HepG2 (cell line): ENCODE measurements around the gene IFIH1. TPM values are rescaled to one million over a fixed set of nuclear protein-coding genes. Genes with fewer than 3 reads are reported as not detected.
A peak's percentile ranks its signal among the peaks of the same experiment; 100 is the strongest.

Source experiments
- ATAC-seq: fragments of 200-7000 bp; cut with Tn5 transposase; 3 replicates; pipeline ENCODE4 v1.9.1; 2020; ENCODE audit warnings: mild to moderate bottlenecking, moderate library complexity
- BruUV-seq: library from RNA; stranded (reverse); fragments of 400-500 nt; replicated peaks from 2 replicates; lab custom pipeline; 2021; lab: Mats Ljungman, UMichigan
- CTCF ChIA-PET: fragments of 300-600 bp; formaldehyde crosslinking; extraction: SDS; loops from one replicate; lab custom pipeline; 2021; ENCODE audit warnings: low total read pairs, inconsistent platforms, low intra/inter-chr PET ratio; lab: Yijun Ruan, JAX
- POLR2A ChIA-PET: fragments of 350-600 bp; sonication (Branson Sonifier 250); formaldehyde crosslinking; loops from one replicate; lab custom pipeline; 2020; ENCODE audit warnings: antibody characterized with exemption, inconsistent platforms; lab: Yijun Ruan, JAX
- DNase-seq: peaks from one replicate; pipeline ENCODE4 v3.0.0-alpha.2; 2015; ENCODE audit warnings: low spot score
- FAIRE-seq: peaks from 3 replicates; lab custom pipeline; 2011; peaks lifted over from hg19 to GRCh38; lab: Jason Lieb, UNC
- H2AFZ ChIP-seq: one replicate; pipeline ENCODE4 v1.6.1; 2011; ENCODE audit warnings: low read length, inconsistent platforms
- H3K27ac ChIP-seq: fragments of 300-600 bp; 3 replicates; pipeline ENCODE4 v1.8.0; 2011; ENCODE audit warnings: mixed run types, mild to moderate bottlenecking, mixed read lengths, low read length, inconsistent platforms; ENCODE audit not compliant: insufficient read depth; ENCODE audit errors: extremely low read length
- H3K27me3 ChIP-seq, 2 experiments: fragments of 200-600 bp in 1 of 2; 2 replicates in 1 of 2; 3 replicates in 1 of 2; pipeline versions ENCODE4 v1.6.0 to v1.8.0; 2011; ENCODE audit warnings: low read length in 2 of 2, mild to moderate bottlenecking in 2 of 2, moderate library complexity in 2 of 2, inconsistent platforms in 1 of 2; ENCODE audit not compliant: insufficient read depth in 2 of 2, control insufficient read depth in 1 of 2
- H3K36me3 ChIP-seq, 2 experiments: fragments of 200-600 bp in 1 of 2; replicated peaks in 1 of 2; 2 replicates in 1 of 2; 3 replicates in 1 of 2; pipeline versions ENCODE4 v1.5.1 to v1.8.0; 2011; ENCODE audit warnings: low read length in 2 of 2, inconsistent platforms in 1 of 2; ENCODE audit not compliant: insufficient read depth in 2 of 2, control insufficient read depth in 1 of 2
- H3K4me1 ChIP-seq: 2 replicates; pipeline ENCODE4 v1.5.1; 2012; ENCODE audit warnings: low read length, inconsistent platforms; ENCODE audit not compliant: insufficient read depth
- H3K4me2 ChIP-seq: 2 replicates; pipeline ENCODE4 v1.6.0; 2011; ENCODE audit warnings: low read depth, low read length, inconsistent platforms
- H3K4me3 ChIP-seq, 3 experiments: fragments of 200-600 bp in 1 of 3; sonication (generic), shearing (Covaris generic) in 1 of 3; replicated peaks in 1 of 3; 2 replicates each; pipeline ENCODE4 v1.5.1; 2011 to 2016; ENCODE audit warnings: low read length in 3 of 3, inconsistent platforms in 2 of 3, low read depth in 2 of 3, mild to moderate bottlenecking in 2 of 3, control low read depth in 1 of 3, mixed read lengths in 1 of 3; ENCODE audit not compliant: insufficient read depth in 1 of 3
- H3K79me2 ChIP-seq: one replicate; pipeline ENCODE4 v1.6.1; 2011; ENCODE audit warnings: low read length, inconsistent platforms; ENCODE audit not compliant: insufficient read depth
- H3K9ac ChIP-seq: 2 replicates; pipeline ENCODE4 v1.6.0; 2011; ENCODE audit warnings: mild to moderate bottlenecking, low read depth, low read length, inconsistent platforms; ENCODE audit not compliant: insufficient read depth
- H3K9me3 ChIP-seq: 2 replicates; pipeline ENCODE4 v1.5.1; 2012; ENCODE audit warnings: mild to moderate bottlenecking, low read length
- H4K20me1 ChIP-seq: 2 replicates; pipeline ENCODE4 v1.6.0; 2011; ENCODE audit warnings: inconsistent platforms, mild to moderate bottlenecking, low read length, moderate library complexity; ENCODE audit not compliant: insufficient read depth
- HMG20A ChIP-seq: IDR thresholded peaks from 2 replicates; pipeline ENCODE4 v1.6.1; 2016; ENCODE audit warnings: borderline replicate concordance
- ISL2 ChIP-seq: sonication (generic); formaldehyde crosslinking; IDR thresholded peaks from 2 replicates; pipeline ENCODE4 v1.5.0; 2020; ENCODE audit warnings: missing genetic modification reagents
- PLRG1 ChIP-seq: fragments of 450-650 bp; conservative IDR thresholded peaks from 2 replicates; pipeline ENCODE4 v1.6.1; 2016
- RBFOX2 ChIP-seq: fragments of 200-400 bp; formaldehyde crosslinking; IDR thresholded peaks from 2 replicates; pipeline ENCODE4 v1.6.1; 2017; ENCODE audit warnings: low read depth, mild to moderate bottlenecking, low read length
- RXRA ChIP-seq: sonication (generic); formaldehyde crosslinking; IDR thresholded peaks from 2 replicates; pipeline ENCODE4 v1.5.1; 2020; ENCODE audit warnings: missing genetic modification reagents
- ZBTB20 ChIP-seq: sonication (generic); formaldehyde crosslinking; IDR thresholded peaks from 2 replicates; pipeline ENCODE4 v1.8.1; 2023; ENCODE audit warnings: missing genetic modification reagents, low read depth, mild to moderate bottlenecking, borderline replicate concordance
- ZNF234 ChIP-seq: sonication (generic); formaldehyde crosslinking; conservative IDR thresholded peaks from 2 replicates; pipeline ENCODE4 v1.5.1; 2020; ENCODE audit warnings: mild to moderate bottlenecking, missing genetic modification reagents
- ZNF253 ChIP-seq: sonication (generic); formaldehyde crosslinking; IDR thresholded peaks from 2 replicates; pipeline ENCODE4 v1.8.0; 2022; ENCODE audit warnings: mild to moderate bottlenecking, missing genetic modification reagents, borderline replicate concordance
- ZNF280D ChIP-seq: sonication (generic); formaldehyde crosslinking; IDR thresholded peaks from 2 replicates; pipeline ENCODE4 v1.5.1; 2020; ENCODE audit warnings: mild to moderate bottlenecking, missing genetic modification reagents
- ZNF431 ChIP-seq: sonication (generic); formaldehyde crosslinking; IDR thresholded peaks from 2 replicates; pipeline ENCODE4 v1.9.0; 2022; ENCODE audit warnings: missing genetic modification reagents, low read depth, mild to moderate bottlenecking, borderline replicate concordance
- ZNF446 ChIP-seq: sonication (generic); formaldehyde crosslinking; IDR thresholded peaks from 2 replicates; pipeline ENCODE4 v1.5.0; 2020; ENCODE audit warnings: mild to moderate bottlenecking, missing genetic modification reagents
- ZNF543 ChIP-seq: sonication (generic); formaldehyde crosslinking; IDR thresholded peaks from 2 replicates; pipeline ENCODE4 v1.4.0; 2020; ENCODE audit warnings: mild to moderate bottlenecking, missing genetic modification reagents
- WGBS: methylation state at CpG from one replicate; pipeline ENCODE4 v1.1.6; 2017; ENCODE audit warnings: low lambda C conversion rate; 5-methylcytosine and 5-hydroxymethylcytosine counted together
- in situ Hi-C: cut with HindIII; loops from 2 replicates; pipeline ENCODE4 v1.10.0; 2017; ENCODE audit warnings: low pct_unique_long_range_greater_than_20kb; ENCODE audit not compliant: extremely low pct_ligation_motif_present
- intact Hi-C: fragments of 100-400 bp; cut with micrococcal nuclease; formaldehyde crosslinking; loops from one replicate; pipeline ENCODE4 v1.10.0; 2022; ENCODE audit not compliant: unreplicated experiment
- polyA plus RNA-seq, 8 experiments: library from polyadenylated mRNA; depleted of rRNA in 3 of 8; stranded (reverse) in 7 of 8; unstranded in 1 of 8; fragments of >200 nt; fragmentation: Illumina TruSeq in 4 of 8; extraction: Trizol in 4 of 8; gene quantifications; 2 replicates each; pipeline versions ENCODE4 v1.2.1 to v1.2.3, GENCODE V29; 2011 to 2016; ENCODE audit warnings: low read depth in 4 of 8, missing spikeins in 1 of 8, mixed read lengths in 1 of 8; ENCODE audit not compliant: insufficient read depth in 1 of 8
- total RNA-seq, 5 experiments: library from RNA; depleted of rRNA; stranded (reverse); fragments of >200 nt; fragmentation: Illumina TruSeq; extraction: Trizol; gene quantifications; 2 replicates each; pipeline ENCODE4 v1.2.3, GENCODE V29; 2016; ENCODE audit warnings: low read depth in 1 of 5
- TF ChIP-seq, protein P1 (sequence below): sonication (generic); formaldehyde crosslinking; IDR thresholded peaks from 2 replicates; pipeline ENCODE4 v1.9.0; 2021; ENCODE audit warnings: missing genetic modification reagents, mild to moderate bottlenecking, borderline replicate concordance
- TF ChIP-seq, protein P2 (sequence below): sonication (generic); formaldehyde crosslinking; IDR thresholded peaks from 2 replicates; pipeline ENCODE4 v1.5.0; 2020; ENCODE audit warnings: mild to moderate bottlenecking, low read depth, missing genetic modification reagents, borderline replicate concordance

Gene IFIH1
- total and polyA plus RNA-seq, 2 of the 13 experiments (the other 11 are each of a cell fraction or from before 2014, with no cell fraction given): 1.5 to 11.5 TPM

DNA sequence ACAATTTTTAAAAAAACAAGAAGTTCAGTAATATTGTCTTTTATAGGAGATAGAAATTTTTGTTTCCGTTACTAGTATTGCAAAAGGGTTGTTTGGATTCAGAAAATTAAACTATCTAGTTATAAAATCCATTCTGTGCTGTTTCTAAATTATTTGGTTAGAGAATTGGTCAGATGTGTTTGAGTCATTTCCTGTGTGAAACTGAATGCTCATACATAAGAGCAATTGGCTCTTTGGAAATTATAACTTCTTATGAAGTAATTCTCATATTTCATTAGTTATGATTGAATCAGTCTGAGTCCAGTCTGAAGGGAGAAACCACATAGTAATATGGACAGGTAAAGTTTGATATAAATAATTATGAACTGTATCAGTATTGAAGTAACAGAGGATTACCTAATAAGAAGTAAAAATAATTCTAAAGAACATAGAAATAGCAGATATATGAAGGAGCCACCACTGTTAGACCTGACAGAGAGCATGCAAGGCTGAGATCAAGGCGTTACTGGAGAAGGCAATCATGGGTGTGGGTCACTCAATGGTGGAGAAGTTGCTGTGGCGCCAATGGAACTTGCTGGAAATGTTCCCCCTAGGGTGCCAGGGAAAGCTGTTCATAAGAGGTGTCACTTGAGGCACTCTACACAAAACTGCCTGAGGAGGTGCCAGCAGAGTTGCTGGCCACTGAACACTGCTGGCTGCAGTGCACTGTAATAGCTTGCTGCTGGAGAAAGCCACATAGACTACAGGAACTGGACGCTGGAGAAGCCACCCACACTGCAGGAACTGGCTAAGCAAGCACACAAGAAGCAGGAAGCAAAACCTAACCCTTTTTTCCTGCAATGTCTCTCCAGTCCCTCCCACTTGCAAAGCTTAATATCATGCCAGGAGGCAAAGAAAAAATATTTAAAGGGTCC, 57.2 kb downstream of the IFIH1 start:
- no TSS peak for BruUV-seq
- no peak overlapping the region for H3K4me2 ChIP-seq
- no peaks in the 10 kb centered on the region for H3K36me3 ChIP-seq
- H4K20me1 ChIP-seq: no peaks in the 10 kb centered on the region
- in situ Hi-C loops (no loop called here), intact Hi-C loops (no loop called here)
- 16% methylated on average over 4 of the region's 4 CpGs for WGBS
- no peak for DNase-seq
- CTCF ChIA-PET: no interaction called here
- H3K9me3 ChIP-seq: no peaks in the 10 kb centered on the region
- H3K4me1 ChIP-seq: no peaks in the 10 kb centered on the region
- TF ChIP-seq PLRG1 (no peak), ZBTB20 (CRISPR knock-in tag) (no peak), ZNF543 (CRISPR knock-in tag) (no peak), ZNF234 (CRISPR knock-in tag) (no peak)
- POLR2A ChIA-PET: no interaction called here
- H3K4me3 ChIP-seq: no peak overlapping the region
- peak; percentile 71 for ATAC-seq
- FAIRE-seq: no peak
- no peak overlapping the region for H3K9ac ChIP-seq
- no peak overlapping the region for H2AFZ ChIP-seq
- no peaks in the 10 kb centered on the region for H3K79me2 ChIP-seq
- no peaks in the 10 kb centered on the region for H3K27me3 ChIP-seq
- H3K27ac ChIP-seq: no peak overlapping the region

DNA sequence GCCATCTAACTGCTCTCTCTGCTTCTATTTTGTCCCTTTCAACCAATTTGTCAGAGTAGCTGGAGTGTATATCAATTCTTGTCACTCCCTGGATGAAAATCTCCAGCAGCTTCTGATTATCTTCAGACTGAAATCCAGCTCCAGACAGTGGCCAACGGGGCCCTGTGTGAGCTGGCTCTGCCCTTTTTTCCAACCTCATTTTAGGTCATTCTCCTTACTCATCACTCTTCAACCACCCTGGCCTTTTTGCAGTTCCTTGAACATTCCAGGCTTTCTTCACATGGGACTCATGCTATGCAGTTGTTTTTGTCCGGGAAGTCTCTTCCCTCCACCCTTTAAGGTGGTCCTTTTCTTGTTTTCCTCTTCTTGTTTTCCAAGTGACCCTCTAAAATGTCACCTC, 59.8 kb downstream of the IFIH1 start:
- no peaks in the 10 kb centered on the region for H4K20me1 ChIP-seq
- POLR2A ChIA-PET: no interaction called here
- DNase-seq: no peak
- intact Hi-C loops: no loop called here
- no peaks in the 10 kb centered on the region for H3K79me2 ChIP-seq
- no peak for FAIRE-seq
- in situ Hi-C loops: no loop called here
- ATAC-seq: no peak
- H3K4me1 ChIP-seq: no peaks in the 10 kb centered on the region
- H3K27ac ChIP-seq: no peak overlapping the region
- CTCF ChIA-PET: no interaction called here
- H2AFZ ChIP-seq: no peak overlapping the region
- no peaks in the 10 kb centered on the region for H3K27me3 ChIP-seq
- H3K9ac ChIP-seq: no peak overlapping the region
- no TSS peak for BruUV-seq
- H3K9me3 ChIP-seq: no peaks in the 10 kb centered on the region
- no peak overlapping the region for H3K4me3 ChIP-seq
- WGBS: 2% methylated on average over 2 of the region's 2 CpGs
- no peak overlapping the region for H3K4me2 ChIP-seq
- H3K36me3 ChIP-seq: no peaks in the 10 kb centered on the region
- TF ChIP-seq RBFOX2: no peak
- no peak for TF ChIP-seq ZNF253 (CRISPR knock-in tag)
- TF ChIP-seq, protein P1, sequence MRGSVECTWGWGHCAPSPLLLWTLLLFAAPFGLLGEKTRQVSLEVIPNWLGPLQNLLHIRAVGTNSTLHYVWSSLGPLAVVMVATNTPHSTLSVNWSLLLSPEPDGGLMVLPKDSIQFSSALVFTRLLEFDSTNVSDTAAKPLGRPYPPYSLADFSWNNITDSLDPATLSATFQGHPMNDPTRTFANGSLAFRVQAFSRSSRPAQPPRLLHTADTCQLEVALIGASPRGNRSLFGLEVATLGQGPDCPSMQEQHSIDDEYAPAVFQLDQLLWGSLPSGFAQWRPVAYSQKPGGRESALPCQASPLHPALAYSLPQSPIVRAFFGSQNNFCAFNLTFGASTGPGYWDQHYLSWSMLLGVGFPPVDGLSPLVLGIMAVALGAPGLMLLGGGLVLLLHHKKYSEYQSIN (CRISPR knock-in tag): no peak
- TF ChIP-seq ZNF446 (CRISPR knock-in tag): no peak
- no peak for TF ChIP-seq RXRA
- no peak for TF ChIP-seq ZNF431
- TF ChIP-seq ISL2: no peak
- TF ChIP-seq, protein P2, sequence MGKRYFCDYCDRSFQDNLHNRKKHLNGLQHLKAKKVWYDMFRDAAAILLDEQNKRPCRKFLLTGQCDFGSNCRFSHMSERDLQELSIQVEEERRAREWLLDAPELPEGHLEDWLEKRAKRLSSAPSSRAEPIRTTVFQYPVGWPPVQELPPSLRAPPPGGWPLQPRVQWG (CRISPR knock-in tag): no peak
- TF ChIP-seq ZNF280D (CRISPR knock-in tag): no peak
- no peak for TF ChIP-seq HMG20A (CRISPR knock-in tag)
